ENCODE measurements around the gene SCIN. TPM values are rescaled to one million over a fixed set of nuclear protein-coding genes. Genes with fewer than 3 reads are reported as not detected.

The SCIN gene
- total RNA-seq, 1 donor: 4.3 TPM

DNA sequence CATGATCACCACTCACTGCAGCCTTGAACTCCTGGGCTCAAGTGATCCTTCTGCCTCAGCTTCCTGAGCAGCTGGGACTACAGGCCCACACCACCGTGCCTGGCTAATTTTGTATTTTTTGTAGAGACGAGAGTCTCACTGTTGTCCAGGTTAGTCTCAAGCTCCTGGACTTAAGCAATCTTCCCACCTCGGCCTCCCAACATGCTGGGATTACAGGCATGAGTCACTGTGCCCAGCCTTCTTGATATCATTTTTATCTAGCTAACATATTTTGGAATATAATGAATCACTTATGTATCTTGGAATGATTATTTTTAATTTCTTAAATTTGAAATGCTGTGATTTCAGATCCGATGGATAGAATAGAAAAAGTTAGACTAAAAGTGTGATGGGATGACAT is 135.4 kb downstream of the SCIN start:
- DNase-seq (ENCODE audit: low read depth): no peak
- TF ChIP-seq, protein P1, sequence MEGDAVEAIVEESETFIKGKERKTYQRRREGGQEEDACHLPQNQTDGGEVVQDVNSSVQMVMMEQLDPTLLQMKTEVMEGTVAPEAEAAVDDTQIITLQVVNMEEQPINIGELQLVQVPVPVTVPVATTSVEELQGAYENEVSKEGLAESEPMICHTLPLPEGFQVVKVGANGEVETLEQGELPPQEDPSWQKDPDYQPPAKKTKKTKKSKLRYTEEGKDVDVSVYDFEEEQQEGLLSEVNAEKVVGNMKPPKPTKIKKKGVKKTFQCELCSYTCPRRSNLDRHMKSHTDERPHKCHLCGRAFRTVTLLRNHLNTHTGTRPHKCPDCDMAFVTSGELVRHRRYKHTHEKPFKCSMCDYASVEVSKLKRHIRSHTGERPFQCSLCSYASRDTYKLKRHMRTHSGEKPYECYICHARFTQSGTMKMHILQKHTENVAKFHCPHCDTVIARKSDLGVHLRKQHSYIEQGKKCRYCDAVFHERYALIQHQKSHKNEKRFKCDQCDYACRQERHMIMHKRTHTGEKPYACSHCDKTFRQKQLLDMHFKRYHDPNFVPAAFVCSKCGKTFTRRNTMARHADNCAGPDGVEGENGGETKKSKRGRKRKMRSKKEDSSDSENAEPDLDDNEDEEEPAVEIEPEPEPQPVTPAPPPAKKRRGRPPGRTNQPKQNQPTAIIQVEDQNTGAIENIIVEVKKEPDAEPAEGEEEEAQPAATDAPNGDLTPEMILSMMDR (IDR thresholded peaks at IDR 0.05; ENCODE audit: insufficient read depth, low read depth, low read length): no peak
- no peak overlapping the region for H3K4me3 ChIP-seq (ENCODE audit: low read depth, low read length)

DNA sequence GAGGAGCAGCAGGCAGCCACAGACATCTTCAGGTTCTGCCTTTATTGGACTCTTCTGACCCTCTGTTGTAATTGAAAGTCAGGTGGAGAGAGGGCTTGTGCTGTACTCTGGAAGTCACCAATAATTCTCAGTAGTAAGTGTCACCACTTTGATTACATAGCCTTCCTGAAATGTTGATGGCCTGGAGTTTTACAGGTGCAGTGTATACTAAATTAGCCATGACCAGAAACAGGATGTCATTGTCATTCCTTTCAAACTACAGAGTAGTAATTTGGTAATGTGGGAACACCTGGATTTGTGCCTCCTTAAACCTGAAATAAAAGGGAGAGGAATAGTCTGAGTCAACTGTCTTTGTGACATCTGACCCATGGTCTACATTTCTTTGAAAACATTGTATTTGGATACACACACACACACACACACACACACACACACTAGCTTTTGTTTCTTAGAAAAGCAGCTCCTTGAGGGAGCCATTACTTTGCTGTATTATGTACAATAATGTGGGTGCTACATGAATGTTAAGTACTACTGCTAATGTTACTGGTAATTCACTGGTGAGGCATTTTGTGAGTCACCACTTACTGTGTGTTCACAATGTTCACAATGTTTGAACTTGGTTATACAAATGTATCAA is 136.5 kb downstream of the SCIN start:
- no peak for DNase-seq (ENCODE audit: low read depth)
- TF ChIP-seq, protein P1 (IDR thresholded peaks at IDR 0.05; ENCODE audit: insufficient read depth, low read depth, low read length): no peak
- no peak overlapping the region for H3K4me3 ChIP-seq (ENCODE audit: low read depth, low read length)

DNA sequence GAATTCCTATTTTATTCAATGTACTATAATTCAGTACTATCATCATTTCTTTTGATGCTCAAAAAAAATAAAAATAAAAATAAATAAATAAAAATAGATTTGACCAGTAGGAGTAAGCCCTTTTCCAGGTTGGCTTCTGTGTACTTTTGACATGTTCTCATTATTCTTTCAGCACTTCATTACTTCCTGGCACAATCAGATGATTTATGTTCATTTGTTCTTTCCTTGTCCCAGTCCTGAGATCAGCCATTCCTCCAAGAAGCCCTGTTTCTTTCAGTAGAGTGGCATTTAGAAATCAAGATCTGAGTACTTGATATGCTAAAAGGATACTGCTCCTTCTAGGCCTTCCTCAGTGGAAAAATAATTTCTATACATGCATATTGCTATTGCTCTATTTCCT is 137.8 kb downstream of the SCIN start:
- H3K4me3 ChIP-seq (ENCODE audit: low read depth, low read length): no peak overlapping the region
- no peak for DNase-seq (ENCODE audit: low read depth)
- TF ChIP-seq, protein P1 (IDR thresholded peaks at IDR 0.05; ENCODE audit: insufficient read depth, low read depth, low read length): no peak

Small RNA genes lying within 50 kb of the gene (small RNA-seq; reads per million reads assigned to genes)
- not detected for gene RF00264

Other genes starting within 250 kb of the SCIN start
- under 0.01 TPM in 1 of 2 replicates, not detected in the other for gene VWDE, start 166.9 kb upstream of the SCIN start, total RNA-seq
- 17.7 and 24.6 TPM in 2 replicates for gene ARL4A, start 116.9 kb downstream of the SCIN start, total RNA-seq